IMR-90 (cell line): ENCODE data around the gene BTBD9.

Experiments used
- CTCF ChIP-seq: conservative IDR thresholded peaks from 2 replicates; pipeline ENCODE4 v1.5.1; 2012; ENCODE audit warnings: mild to moderate bottlenecking, low read depth, low read length, improper control_type of control experiment
- POLR2A ChIP-seq: IDR thresholded peaks from 2 replicates; pipeline ENCODE4 v1.6.1; 2012; ENCODE audit warnings: mild to moderate bottlenecking, low read depth, low read length

- TF ChIP-seq POLR2A = no peak
- TF ChIP-seq CTCF = no peak
These were observed 448.3 kb downstream of the BTBD9 start for GRCh38 chr6:38191418-38191817.
